Measurements from ENCODE around the gene A4GNT. TPM values are rescaled to one million over a fixed set of nuclear protein-coding genes. Genes with fewer than 3 reads are reported as not detected.

The A4GNT gene
- total RNA-seq, 1 donor from 2014 or later: not detected

DNA sequence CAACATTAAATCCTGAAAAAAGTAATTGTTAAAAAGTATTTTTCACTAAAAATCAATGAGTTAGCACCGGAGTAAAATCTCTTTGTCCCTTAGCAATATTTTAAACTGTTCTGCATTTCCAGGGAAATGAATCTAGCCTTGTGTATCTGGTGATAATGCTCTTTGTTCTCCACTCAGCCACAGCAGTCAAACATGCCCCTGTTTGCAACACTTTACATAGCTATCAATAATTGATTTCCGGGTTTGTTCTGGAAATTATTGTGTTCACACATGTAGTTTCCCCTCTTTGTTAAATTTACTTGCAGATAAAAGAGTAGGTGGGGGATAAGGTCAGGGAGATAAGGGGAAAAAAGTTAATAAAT lies 3.6 kb upstream of the A4GNT start:
- no peak for DNase-seq (ENCODE audit: low read depth)
- no peak overlapping the region for H3K4me3 ChIP-seq (ENCODE audit: low read depth, low read length)
- TF ChIP-seq, protein P1, sequence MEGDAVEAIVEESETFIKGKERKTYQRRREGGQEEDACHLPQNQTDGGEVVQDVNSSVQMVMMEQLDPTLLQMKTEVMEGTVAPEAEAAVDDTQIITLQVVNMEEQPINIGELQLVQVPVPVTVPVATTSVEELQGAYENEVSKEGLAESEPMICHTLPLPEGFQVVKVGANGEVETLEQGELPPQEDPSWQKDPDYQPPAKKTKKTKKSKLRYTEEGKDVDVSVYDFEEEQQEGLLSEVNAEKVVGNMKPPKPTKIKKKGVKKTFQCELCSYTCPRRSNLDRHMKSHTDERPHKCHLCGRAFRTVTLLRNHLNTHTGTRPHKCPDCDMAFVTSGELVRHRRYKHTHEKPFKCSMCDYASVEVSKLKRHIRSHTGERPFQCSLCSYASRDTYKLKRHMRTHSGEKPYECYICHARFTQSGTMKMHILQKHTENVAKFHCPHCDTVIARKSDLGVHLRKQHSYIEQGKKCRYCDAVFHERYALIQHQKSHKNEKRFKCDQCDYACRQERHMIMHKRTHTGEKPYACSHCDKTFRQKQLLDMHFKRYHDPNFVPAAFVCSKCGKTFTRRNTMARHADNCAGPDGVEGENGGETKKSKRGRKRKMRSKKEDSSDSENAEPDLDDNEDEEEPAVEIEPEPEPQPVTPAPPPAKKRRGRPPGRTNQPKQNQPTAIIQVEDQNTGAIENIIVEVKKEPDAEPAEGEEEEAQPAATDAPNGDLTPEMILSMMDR (conservative IDR thresholded peaks at IDR 0.05; ENCODE audit: low read depth, low read length): no peak

DNA sequence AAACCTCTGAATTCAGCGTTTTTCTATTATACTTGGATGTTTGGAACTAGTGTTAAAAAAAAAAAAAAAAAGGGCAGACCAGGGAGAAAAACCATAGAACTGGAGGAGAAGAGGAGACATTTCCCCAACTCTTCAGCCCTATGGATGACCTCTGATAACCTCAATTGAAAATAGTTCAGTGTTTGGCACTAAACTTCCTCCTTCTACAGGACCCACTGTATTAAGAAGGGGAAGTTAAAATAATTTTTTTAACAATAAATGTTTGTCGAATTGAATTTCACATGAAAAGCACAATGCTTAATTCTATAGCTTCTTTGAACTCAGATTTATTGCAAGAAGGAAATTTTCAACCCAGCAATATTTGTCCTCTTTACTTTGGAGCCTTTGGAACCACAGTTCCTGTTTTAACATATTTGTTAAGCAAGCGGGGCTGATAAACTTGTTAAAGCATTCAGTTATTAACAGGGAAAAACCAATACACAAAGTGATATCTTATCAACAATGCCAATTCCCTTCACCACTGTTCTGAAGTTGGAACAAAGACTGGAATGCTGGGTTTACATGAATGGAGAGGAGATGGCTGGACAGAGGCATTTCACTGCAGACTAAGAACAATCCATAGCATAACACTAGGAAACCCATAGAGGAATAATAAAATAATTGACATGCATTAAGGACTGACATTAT lies 3.1 kb upstream of the A4GNT start:
- H3K4me3 ChIP-seq (ENCODE audit: low read depth, low read length): no peak overlapping the region
- DNase-seq (ENCODE audit: low read depth): no peak
- TF ChIP-seq, protein P1 (conservative IDR thresholded peaks at IDR 0.05; ENCODE audit: low read depth, low read length): no peak

DNA sequence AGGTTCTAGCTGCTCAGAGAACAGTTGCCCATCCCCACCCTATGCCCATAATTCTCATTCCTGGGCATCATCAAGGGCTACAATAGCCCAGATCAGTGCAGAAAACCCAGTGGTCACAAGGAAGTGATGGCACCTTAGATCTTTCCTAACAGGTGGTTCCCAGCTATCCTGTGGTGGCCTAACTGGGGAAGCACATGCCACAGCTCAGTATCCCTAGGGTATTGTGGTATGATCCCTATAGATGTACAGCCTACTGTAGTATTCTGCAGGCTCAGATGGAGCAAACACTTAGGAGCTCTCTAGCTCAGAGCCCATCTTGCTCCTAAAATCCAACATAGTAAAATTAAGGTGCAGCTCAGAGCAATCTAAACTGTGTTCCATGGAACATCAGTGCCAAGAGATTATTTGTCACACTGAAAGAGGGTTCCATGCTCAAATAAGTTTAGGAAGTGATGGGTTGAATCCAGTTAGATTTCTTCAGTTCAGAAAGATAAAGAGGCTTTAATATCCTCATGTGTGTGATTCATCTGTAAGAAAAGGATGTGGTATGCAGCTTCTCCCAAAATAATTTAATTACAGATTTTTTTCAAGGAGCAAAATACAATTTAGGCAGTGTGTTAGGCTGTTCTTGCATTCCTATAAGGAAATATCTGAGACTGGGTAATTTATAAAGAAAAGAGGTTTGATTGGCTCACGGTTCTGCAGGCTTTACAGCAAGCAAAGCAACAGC lies 4.4 kb downstream of the A4GNT start:
- DNase-seq (ENCODE audit: low read depth): no peak
- TF ChIP-seq, protein P1 (conservative IDR thresholded peaks at IDR 0.05; ENCODE audit: low read depth, low read length): no peak
- H3K4me3 ChIP-seq (ENCODE audit: low read depth, low read length): no peak overlapping the region

DNA sequence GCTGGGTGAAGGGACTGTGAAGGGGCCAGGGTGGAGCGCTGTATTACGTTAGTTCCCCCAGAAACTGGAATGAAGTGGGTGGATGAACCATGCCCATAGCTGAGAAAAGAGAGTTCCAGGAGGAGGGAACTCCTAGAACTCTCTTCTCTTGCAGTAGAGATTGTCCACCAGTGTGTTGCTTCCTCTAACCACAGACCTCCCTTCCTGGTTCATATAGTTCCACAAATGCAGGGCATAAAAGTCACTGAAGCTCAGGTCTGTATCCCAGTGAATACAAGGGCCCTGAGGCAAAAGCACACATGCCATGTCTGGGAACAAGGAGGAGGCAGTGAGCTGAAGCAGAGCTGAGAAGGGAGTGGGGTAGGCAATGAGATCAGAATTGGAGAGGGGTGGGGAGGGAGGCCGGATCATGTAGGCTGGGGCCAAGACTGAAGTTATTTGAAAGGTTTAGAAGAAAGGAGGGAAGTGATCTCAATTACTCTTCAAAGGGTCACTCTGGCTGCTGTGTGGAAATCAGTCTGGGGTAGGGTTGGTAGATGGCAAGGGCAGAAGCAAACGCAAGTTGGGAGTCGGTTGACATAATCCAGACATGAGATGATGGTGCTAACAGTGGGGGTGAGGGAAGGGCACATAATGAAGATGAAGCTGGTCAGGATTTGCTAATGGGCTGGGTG lies 6.5 kb downstream of the A4GNT start:
- DNase-seq (ENCODE audit: low read depth): no peak
- TF ChIP-seq, protein P1 (conservative IDR thresholded peaks at IDR 0.05; ENCODE audit: low read depth, low read length): no peak
- no peak overlapping the region for H3K4me3 ChIP-seq (ENCODE audit: low read depth, low read length)

DNA sequence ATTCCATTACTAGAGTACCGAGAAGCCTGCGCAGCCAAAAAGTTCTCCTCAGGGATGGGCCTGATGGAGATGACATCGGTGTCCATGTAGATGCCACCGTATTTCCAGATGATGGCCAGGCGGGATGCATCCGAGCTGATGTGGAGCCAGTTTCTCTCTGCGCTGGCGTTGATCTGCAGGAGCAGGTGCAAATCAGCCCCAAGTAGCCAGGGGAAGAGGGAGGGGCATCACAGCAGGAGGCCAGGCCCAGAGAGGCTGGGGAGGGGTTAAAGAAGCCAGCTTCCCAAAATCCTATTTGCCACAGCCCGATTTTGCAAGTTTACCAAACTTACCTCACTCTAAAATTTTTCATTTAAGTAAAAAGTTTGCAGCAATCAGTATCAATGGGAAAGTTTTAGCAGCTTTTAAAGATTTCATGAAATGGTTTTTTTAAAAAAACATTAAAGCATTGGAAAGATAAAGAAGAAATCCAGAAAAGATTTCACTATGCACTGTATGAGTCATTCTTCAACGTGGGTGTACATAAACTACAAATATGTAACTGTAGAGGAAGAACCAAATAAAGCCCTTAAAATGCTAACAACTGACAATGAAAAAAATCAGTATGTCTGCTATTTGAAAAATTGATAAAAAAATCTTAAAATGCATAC lies 7.4 kb downstream of the A4GNT start:
- DNase-seq (ENCODE audit: low read depth): no peak
- H3K4me3 ChIP-seq (ENCODE audit: low read depth, low read length): no peak overlapping the region
- TF ChIP-seq, protein P1 (conservative IDR thresholded peaks at IDR 0.05; ENCODE audit: low read depth, low read length): no peak

DNA sequence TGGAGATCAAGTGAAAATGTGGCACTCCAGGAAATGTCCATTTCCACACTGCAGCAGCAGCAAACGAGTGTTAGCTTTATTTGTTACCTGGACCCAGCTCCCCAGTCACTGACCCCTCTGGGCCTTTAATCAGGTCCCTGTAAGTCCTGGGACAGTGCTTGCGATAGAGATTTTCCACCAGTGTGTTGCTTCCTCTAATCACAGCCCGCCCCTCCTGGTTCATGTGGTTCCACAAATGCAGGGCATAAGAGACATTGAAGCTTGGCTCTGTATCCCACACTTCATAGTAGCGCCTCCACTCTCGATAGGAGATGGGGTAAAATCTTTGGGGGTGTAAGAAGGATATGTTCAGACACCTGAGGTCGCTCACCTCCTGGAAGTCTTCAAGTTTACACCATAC lies 8.0 kb downstream of the A4GNT start:
- no peak for DNase-seq (ENCODE audit: low read depth)
- TF ChIP-seq, protein P1 (conservative IDR thresholded peaks at IDR 0.05; ENCODE audit: low read depth, low read length): no peak
- H3K4me3 ChIP-seq (ENCODE audit: low read depth, low read length): no peak overlapping the region
